SK-N-SH treated with all-trans-retinoic acid at 6 μM for 48 hours (cell line): ENCODE measurements around the gene XPC.

Experiments used
- ATAC-seq: fragments of 200-7000 bp; cut with Tn5 transposase; 3 replicates; pipeline ENCODE4 v1.9.1; 2020; ENCODE audit warnings: mild to moderate bottlenecking, moderate library complexity
- BACH2 ChIP-seq: fragments of 250-450 bp; sonication (Bioruptor Pico); IDR thresholded peaks from 2 replicates; pipeline ENCODE4 v1.9.0; 2021; ENCODE audit warnings: mild to moderate bottlenecking, borderline replicate concordance
- CSDC2 ChIP-seq: fragments of 250-450 bp; sonication (Bioruptor Pico); IDR thresholded peaks from 2 replicates; pipeline ENCODE4 v1.5.0; 2020; ENCODE audit warnings: mild to moderate bottlenecking, moderate library complexity
- ISL1 ChIP-seq: fragments of 250-450 bp; sonication (Bioruptor Pico); IDR thresholded peaks from 2 replicates; pipeline ENCODE4 v2.1.2; 2022; ENCODE audit warnings: mild to moderate bottlenecking, moderate library complexity
- PPARA ChIP-seq: fragments of 250-450 bp; sonication (Bioruptor Pico); IDR thresholded peaks from 2 replicates; pipeline ENCODE4 v1.5.0; 2020; ENCODE audit warnings: mild to moderate bottlenecking, borderline replicate concordance
- RARB ChIP-seq: fragments of 250-450 bp; sonication (Bioruptor Pico); IDR thresholded peaks from 2 replicates; pipeline ENCODE4 v1.8.0; 2021; ENCODE audit warnings: mild to moderate bottlenecking, moderate library complexity
- SNAI2 ChIP-seq: fragments of 250-450 bp; sonication (Bioruptor Pico); IDR thresholded peaks from 2 replicates; pipeline ENCODE4 v1.5.0; 2020; ENCODE audit warnings: mild to moderate bottlenecking, moderate library complexity
- TCF4 ChIP-seq: fragments of 250-450 bp; sonication (Bioruptor Pico); IDR thresholded peaks from 2 replicates; pipeline ENCODE4 v1.8.0; 2021; ENCODE audit warnings: mild to moderate bottlenecking, moderate library complexity, borderline replicate concordance
- TOX ChIP-seq: fragments of 250-450 bp; sonication (Bioruptor Pico); IDR thresholded peaks from 2 replicates; pipeline ENCODE4 v1.8.0; 2021; ENCODE audit warnings: mild to moderate bottlenecking, moderate library complexity, borderline replicate concordance
- ZC3H10 ChIP-seq: fragments of 250-450 bp; sonication (Bioruptor Pico); IDR thresholded peaks from 2 replicates; pipeline ENCODE4 v1.5.1; 2021; ENCODE audit warnings: mild to moderate bottlenecking, moderate library complexity
- ZFP3 ChIP-seq: fragments of 250-450 bp; sonication (Bioruptor Pico); IDR thresholded peaks from 2 replicates; pipeline ENCODE4 v1.5.0; 2020; ENCODE audit warnings: mild to moderate bottlenecking, moderate library complexity
- ZFP30 ChIP-seq: fragments of 450-650 bp; formaldehyde crosslinking; IDR thresholded peaks from 2 replicates; pipeline ENCODE4 v1.5.0; 2022; ENCODE audit warnings: mild to moderate bottlenecking, moderate library complexity
- ZNF565 ChIP-seq: fragments of 450-650 bp; formaldehyde crosslinking; conservative IDR thresholded peaks from 2 replicates; pipeline ENCODE4 v1.5.0; 2020; ENCODE audit warnings: low read depth, mild to moderate bottlenecking, moderate library complexity
- ZNF70 ChIP-seq: fragments of 450-650 bp; formaldehyde crosslinking; IDR thresholded peaks from 2 replicates; pipeline ENCODE4 v1.5.0; 2020; ENCODE audit warnings: mild to moderate bottlenecking, moderate library complexity
- ZNF8 ChIP-seq: fragments of 450-650 bp; formaldehyde crosslinking; IDR thresholded peaks from 2 replicates; pipeline ENCODE4 v1.5.0; 2020; ENCODE audit warnings: mild to moderate bottlenecking, moderate library complexity
- TF ChIP-seq, protein P1 (sequence below): fragments of 250-450 bp; sonication (Bioruptor Pico); IDR thresholded peaks from 2 replicates; pipeline ENCODE4 v1.8.0; 2020; ENCODE audit warnings: mild to moderate bottlenecking, moderate library complexity, borderline replicate concordance
- TF ChIP-seq, protein P2 (sequence below): fragments of 250-450 bp; sonication (Bioruptor Pico); IDR thresholded peaks from 2 replicates; pipeline ENCODE4 v1.5.1; 2020; ENCODE audit warnings: low read depth, mild to moderate bottlenecking, moderate library complexity
- TF ChIP-seq, protein P3 (sequence below): fragments of 250-450 bp; sonication (Bioruptor Pico); IDR thresholded peaks from 2 replicates; pipeline ENCODE4 v1.5.0; 2020; ENCODE audit warnings: mild to moderate bottlenecking, moderate library complexity
- TF ChIP-seq, protein P4 (sequence below): fragments of 250-450 bp; sonication (Bioruptor Pico); IDR thresholded peaks from 2 replicates; pipeline ENCODE4 v1.5.1; 2021; ENCODE audit warnings: mild to moderate bottlenecking, moderate library complexity

The XPC gene

DNA sequence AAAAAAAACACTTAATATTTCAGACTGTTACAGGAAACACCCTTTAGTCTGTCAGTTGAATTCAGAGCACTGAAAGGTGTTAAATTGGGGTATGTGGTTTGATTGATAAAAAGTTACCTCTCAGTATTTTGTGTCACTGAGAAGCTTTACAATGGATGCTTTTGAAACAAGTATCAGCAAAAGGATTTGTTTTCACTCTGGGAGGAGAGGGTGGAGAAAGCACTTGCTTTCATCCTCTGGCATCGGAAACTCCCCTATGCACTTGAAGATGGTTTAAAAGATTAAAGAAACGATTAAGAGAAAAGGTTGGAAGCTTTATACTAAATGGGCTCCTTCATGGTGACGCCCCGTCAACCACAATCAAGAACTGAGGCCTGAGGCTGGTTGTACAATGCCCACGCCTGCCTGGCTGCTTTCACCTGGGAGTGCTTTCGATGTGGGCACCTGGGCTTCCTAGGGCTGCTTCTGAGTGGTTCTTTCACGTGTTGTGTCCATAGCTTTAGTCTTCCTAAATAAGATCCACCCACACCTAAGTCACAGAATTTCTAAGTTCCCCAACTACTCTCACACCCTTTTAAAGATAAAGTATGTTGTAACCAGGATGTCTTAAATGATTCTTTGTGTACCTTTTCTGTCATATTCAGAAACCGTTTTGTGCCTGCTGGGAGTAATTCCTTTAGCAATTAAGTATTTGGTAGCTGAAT is 35.7 kb downstream of the XPC start:
- ATAC-seq = no peak
- TF ChIP-seq ZFP3 (CRISPR knock-in tag) = no peak

DNA sequence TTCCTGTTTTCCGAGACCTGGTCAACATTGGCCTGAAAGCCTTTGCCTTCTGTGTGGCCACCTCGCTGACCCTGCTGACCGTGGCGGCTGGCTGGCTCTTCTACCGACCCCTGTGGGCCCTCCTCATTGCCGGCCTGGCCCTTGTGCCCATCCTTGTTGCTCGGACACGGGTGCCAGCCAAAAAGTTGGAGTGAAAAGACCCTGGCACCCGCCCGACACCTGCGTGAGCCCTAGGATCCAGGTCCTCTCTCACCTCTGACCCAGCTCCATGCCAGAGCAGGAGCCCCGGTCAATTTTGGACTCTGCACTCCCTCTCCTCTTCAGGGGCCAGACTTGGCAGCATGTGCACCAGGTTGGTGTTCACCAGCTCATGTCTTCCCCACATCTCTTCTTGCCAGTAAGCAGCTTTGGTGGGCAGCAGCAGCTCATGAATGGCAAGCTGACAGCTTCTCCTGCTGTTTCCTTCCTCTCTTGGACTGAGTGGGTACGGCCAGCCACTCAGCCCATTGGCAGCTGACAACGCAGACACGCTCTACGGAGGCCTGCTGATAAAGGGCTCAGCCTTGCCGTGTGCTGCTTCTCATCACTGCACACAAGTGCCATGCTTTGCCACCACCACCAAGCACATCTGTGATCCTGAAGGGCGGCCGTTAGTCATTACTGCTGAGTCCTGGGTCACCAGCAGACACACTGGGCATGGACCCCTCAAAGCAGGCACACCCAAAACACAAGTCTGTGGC is 36.6 kb downstream of the XPC start:
- TF ChIP-seq BACH2 (no peak), ZFP3 (CRISPR knock-in tag) (no peak), ZNF70 (CRISPR knock-in tag) (no peak), SNAI2 (CRISPR knock-in tag) (no peak)
- TF ChIP-seq, all 23 proteins: peak for 0
- no peak for ATAC-seq

DNA sequence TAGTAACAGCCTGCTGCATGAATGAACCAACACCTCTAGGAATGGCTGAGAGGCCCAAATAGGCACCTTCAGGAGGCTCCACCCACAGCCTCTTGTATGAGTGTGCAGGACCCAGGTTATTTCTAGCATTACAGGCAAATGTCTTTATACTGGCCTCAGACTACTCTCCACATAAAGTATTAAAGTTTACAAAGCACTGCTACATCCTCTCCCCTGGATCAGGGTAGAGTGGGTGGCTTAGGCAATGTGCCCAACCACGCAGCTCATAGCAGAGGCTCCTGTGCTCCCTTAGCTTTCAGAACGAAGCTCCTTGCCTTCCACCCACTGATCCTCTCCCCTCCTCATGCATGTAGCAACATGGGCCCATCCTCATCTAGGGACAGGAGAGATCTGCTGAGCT is 37.3 kb downstream of the XPC start:
- no peak for ATAC-seq
- no peak for TF ChIP-seq PPARA
- TF ChIP-seq, protein P1, sequence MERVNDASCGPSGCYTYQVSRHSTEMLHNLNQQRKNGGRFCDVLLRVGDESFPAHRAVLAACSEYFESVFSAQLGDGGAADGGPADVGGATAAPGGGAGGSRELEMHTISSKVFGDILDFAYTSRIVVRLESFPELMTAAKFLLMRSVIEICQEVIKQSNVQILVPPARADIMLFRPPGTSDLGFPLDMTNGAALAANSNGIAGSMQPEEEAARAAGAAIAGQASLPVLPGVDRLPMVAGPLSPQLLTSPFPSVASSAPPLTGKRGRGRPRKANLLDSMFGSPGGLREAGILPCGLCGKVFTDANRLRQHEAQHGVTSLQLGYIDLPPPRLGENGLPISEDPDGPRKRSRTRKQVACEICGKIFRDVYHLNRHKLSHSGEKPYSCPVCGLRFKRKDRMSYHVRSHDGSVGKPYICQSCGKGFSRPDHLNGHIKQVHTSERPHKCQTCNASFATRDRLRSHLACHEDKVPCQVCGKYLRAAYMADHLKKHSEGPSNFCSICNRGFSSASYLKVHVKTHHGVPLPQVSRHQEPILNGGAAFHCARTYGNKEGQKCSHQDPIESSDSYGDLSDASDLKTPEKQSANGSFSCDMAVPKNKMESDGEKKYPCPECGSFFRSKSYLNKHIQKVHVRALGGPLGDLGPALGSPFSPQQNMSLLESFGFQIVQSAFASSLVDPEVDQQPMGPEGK (CRISPR knock-in tag) = no peak
- TF ChIP-seq, protein P2, sequence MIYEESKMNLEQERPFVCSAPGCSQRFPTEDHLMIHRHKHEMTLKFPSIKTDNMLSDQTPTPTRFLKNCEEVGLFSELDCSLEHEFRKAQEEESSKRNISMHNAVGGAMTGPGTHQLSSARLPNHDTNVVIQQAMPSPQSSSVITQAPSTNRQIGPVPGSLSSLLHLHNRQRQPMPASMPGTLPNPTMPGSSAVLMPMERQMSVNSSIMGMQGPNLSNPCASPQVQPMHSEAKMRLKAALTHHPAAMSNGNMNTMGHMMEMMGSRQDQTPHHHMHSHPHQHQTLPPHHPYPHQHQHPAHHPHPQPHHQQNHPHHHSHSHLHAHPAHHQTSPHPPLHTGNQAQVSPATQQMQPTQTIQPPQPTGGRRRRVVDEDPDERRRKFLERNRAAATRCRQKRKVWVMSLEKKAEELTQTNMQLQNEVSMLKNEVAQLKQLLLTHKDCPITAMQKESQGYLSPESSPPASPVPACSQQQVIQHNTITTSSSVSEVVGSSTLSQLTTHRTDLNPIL = no peak
- TF ChIP-seq, protein P3, sequence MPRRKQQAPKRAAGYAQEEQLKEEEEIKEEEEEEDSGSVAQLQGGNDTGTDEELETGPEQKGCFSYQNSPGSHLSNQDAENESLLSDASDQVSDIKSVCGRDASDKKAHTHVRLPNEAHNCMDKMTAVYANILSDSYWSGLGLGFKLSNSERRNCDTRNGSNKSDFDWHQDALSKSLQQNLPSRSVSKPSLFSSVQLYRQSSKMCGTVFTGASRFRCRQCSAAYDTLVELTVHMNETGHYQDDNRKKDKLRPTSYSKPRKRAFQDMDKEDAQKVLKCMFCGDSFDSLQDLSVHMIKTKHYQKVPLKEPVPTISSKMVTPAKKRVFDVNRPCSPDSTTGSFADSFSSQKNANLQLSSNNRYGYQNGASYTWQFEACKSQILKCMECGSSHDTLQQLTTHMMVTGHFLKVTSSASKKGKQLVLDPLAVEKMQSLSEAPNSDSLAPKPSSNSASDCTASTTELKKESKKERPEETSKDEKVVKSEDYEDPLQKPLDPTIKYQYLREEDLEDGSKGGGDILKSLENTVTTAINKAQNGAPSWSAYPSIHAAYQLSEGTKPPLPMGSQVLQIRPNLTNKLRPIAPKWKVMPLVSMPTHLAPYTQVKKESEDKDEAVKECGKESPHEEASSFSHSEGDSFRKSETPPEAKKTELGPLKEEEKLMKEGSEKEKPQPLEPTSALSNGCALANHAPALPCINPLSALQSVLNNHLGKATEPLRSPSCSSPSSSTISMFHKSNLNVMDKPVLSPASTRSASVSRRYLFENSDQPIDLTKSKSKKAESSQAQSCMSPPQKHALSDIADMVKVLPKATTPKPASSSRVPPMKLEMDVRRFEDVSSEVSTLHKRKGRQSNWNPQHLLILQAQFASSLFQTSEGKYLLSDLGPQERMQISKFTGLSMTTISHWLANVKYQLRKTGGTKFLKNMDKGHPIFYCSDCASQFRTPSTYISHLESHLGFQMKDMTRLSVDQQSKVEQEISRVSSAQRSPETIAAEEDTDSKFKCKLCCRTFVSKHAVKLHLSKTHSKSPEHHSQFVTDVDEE (CRISPR knock-in tag) = no peak
- TF ChIP-seq ZNF8 (CRISPR knock-in tag) = no peak
- TF ChIP-seq SNAI2 (CRISPR knock-in tag) = no peak
- no peak for TF ChIP-seq TOX
- TF ChIP-seq CSDC2 (CRISPR knock-in tag) = no peak
- TF ChIP-seq, protein P4, sequence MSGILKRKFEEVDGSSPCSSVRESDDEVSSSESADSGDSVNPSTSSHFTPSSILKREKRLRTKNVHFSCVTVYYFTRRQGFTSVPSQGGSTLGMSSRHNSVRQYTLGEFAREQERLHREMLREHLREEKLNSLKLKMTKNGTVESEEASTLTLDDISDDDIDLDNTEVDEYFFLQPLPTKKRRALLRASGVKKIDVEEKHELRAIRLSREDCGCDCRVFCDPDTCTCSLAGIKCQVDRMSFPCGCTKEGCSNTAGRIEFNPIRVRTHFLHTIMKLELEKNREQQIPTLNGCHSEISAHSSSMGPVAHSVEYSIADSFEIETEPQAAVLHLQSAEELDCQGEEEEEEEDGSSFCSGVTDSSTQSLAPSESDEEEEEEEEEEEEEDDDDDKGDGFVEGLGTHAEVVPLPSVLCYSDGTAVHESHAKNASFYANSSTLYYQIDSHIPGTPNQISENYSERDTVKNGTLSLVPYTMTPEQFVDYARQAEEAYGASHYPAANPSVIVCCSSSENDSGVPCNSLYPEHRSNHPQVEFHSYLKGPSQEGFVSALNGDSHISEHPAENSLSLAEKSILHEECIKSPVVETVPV = no peak
- no peak for TF ChIP-seq TCF4 (CRISPR knock-in tag)
- TF ChIP-seq RARB = no peak
- TF ChIP-seq ZFP3 (CRISPR knock-in tag) = no peak
- TF ChIP-seq ZNF70 (CRISPR knock-in tag) = no peak

DNA sequence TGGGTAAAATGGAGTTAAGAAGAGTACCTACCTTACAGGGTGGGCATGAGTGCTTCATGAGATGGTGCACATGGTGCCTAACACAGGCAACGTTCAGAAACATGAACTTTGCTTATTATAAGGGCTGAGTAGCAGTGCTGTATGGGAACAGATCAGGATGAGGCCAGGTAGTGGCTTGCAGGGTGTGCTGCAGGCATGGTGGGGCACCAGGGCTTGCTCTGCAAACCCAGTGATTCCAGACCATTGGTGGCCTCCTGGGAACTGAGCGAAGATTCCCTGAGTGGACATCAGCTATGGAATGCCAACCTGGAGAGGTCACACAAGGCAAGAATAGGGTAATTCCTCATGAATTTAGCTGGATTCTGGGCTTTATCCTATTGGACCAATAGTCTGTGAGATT is 37.7 kb downstream of the XPC start:
- TF ChIP-seq ZNF8 (CRISPR knock-in tag) (no peak), ZFP30 (CRISPR knock-in tag) (no peak), ZNF565 (CRISPR knock-in tag) (no peak), TCF4 (CRISPR knock-in tag) (no peak), SNAI2 (CRISPR knock-in tag) (no peak), ISL1 (CRISPR knock-in tag) (no peak), ZC3H10 (CRISPR knock-in tag) (no peak), BACH2 (no peak)
- TF ChIP-seq, protein P4 = no peak
- TF ChIP-seq, protein P3 (CRISPR knock-in tag) = no peak
- ATAC-seq = no peak
